ENCODE data around the gene CSMD2. TPM values are rescaled to one million over a fixed set of nuclear protein-coding genes. Genes with fewer than 3 reads are reported as not detected.

Gene CSMD2
- total RNA-seq, 1 experiment from 2014 or later = 0.22 TPM

GRCh38 chr1:34037109-34037508 is 127.9 kb downstream of the CSMD2 start:
- Histone ChIP-seq H3K9me3 (ENCODE audit: control insufficient read depth in 1 of 2, insufficient read depth in 1 of 2, low read depth in 1 of 2, low read length in 2 of 2) (no peaks in the 10 kb centered on the region), H3K36me3 (ENCODE audit: control insufficient read depth in 1 of 2, insufficient read depth in 2 of 2, low read length in 2 of 2) (no peaks in the 10 kb centered on the region), H3K4me2 (ENCODE audit: low read length) (no peak overlapping the region), H3K79me2 (ENCODE audit: insufficient read depth, low read length) (no peaks in the 10 kb centered on the region), H3K9me2 (ENCODE audit: insufficient read depth) (no peaks in the 10 kb centered on the region), H3K9ac (ENCODE audit: low read length) (no peak overlapping the region), H3K4me1 (ENCODE audit: control insufficient read depth in 1 of 2, insufficient read depth in 2 of 2, low read length in 2 of 2) (no peaks in the 10 kb centered on the region), H4K20me1 (ENCODE audit: insufficient read depth) (no peaks in the 10 kb centered on the region; the same call in 1 of the 2 replicates), H3K27me3 (ENCODE audit: insufficient read depth, low read length) (peaks cover 23% of the 10 kb centered on the region), H3K4me3 (replicated peaks in 1 of 2; ENCODE audit: low read depth in 1 of 2, low read length in 2 of 2) (no peak overlapping the region), H3K27ac (ENCODE audit: low read depth, low read length) (no peak overlapping the region), H2AFZ (ENCODE audit: low read depth, low read length, poor library complexity, severe bottlenecking) (no peak overlapping the region)
- POLR2A ChIA-PET = no interaction called here
- intact Hi-C loops (cut with micrococcal nuclease) = no loop called here
- TF ChIP-seq SIN3A (IDR thresholded peaks at IDR 0.05; ENCODE audit: low read depth) (no peak), FOSL1 (IDR thresholded peaks at IDR 0.05; ENCODE audit: low read depth) (no peak), ATF3 (IDR thresholded peaks at IDR 0.05) (no peak), ZNF274 (IDR thresholded peaks at IDR 0.05; ENCODE audit: low read depth, low read length) (no peak), ZFX (IDR thresholded peaks at IDR 0.05) (no peak), CEBPB (IDR thresholded peaks at IDR 0.05; ENCODE audit: low read depth) (no peak), POLR2AphosphoS5 (IDR thresholded peaks at IDR 0.05; ENCODE audit: low read depth, low read length) (no peak)
- CTCF ChIA-PET = no interaction called here
- RAD21 ChIA-PET (ENCODE audit: low non-redundant PET in 1 of 2, low total read pairs in 2 of 2, uncharacterized antibody in 2 of 2, unreplicated experiment in 2 of 2) = no interaction called here
- DNase-seq (ENCODE audit: low read depth, low spot score) (no peak), ATAC-seq (0 out of 2 replicates have a peak, but pooled peaks have one; percentile 36)
- no TSS peak for BruUV-seq (replicated peaks)

DNA sequence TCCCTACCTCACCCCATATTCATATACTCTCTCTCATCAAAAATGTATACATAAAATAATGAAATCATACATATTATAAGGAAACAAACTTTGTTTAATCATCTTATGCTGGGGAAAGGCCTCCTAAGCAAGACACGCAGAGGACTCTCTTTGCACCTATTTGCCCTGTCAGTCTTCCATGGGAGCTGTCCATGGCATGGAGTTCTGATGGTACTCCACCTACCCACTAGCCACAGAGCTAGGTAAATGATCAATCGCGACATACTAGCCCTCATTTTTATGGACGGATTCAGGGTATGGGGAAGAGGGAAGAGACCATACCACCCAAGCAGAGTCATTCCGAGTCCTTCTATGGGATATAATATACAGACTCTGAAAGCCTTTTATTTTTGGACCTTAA is 131.0 kb downstream of the CSMD2 start:
- Histone ChIP-seq H3K9me3 (ENCODE audit: control insufficient read depth in 1 of 2, insufficient read depth in 1 of 2, low read depth in 1 of 2, low read length in 2 of 2) (no peaks in the 10 kb centered on the region), H3K27me3 (ENCODE audit: insufficient read depth, low read length) (peaks cover 34% of the 10 kb centered on the region), H3K4me1 (ENCODE audit: control insufficient read depth in 1 of 2, insufficient read depth in 2 of 2, low read length in 2 of 2) (no peaks in the 10 kb centered on the region), H3K4me2 (ENCODE audit: low read length) (no peak overlapping the region), H2AFZ (ENCODE audit: low read depth, low read length, poor library complexity, severe bottlenecking) (no peak overlapping the region), H3K4me3 (replicated peaks in 1 of 2; ENCODE audit: low read depth in 1 of 2, low read length in 2 of 2) (no peak overlapping the region), H3K27ac (ENCODE audit: low read depth, low read length) (no peak overlapping the region), H3K9ac (ENCODE audit: low read length) (no peak overlapping the region), H4K20me1 (ENCODE audit: insufficient read depth) (no peaks in the 10 kb centered on the region; the same call in 1 of the 2 replicates), H3K79me2 (ENCODE audit: insufficient read depth, low read length) (no peaks in the 10 kb centered on the region), H3K9me2 (ENCODE audit: insufficient read depth) (no peaks in the 10 kb centered on the region), H3K36me3 (ENCODE audit: control insufficient read depth in 1 of 2, insufficient read depth in 2 of 2, low read length in 2 of 2) (no peaks in the 10 kb centered on the region)
- ATAC-seq (no peak), DNase-seq (ENCODE audit: low read depth, low spot score) (no peak)
- intact Hi-C loops (cut with micrococcal nuclease) = no loop called here
- CTCF ChIA-PET = interaction anchor here (0.8 kb wide), 1 partner anchor 20 kb away, joined by 4 read pairs; no protein-coding TSS in a partner anchor
- POLR2A ChIA-PET = no interaction called here
- RAD21 ChIA-PET (ENCODE audit: low non-redundant PET in 1 of 2, low total read pairs in 2 of 2, uncharacterized antibody in 2 of 2, unreplicated experiment in 2 of 2) = no interaction called here
- no TSS peak for BruUV-seq (replicated peaks)
- TF ChIP-seq, protein P1, sequence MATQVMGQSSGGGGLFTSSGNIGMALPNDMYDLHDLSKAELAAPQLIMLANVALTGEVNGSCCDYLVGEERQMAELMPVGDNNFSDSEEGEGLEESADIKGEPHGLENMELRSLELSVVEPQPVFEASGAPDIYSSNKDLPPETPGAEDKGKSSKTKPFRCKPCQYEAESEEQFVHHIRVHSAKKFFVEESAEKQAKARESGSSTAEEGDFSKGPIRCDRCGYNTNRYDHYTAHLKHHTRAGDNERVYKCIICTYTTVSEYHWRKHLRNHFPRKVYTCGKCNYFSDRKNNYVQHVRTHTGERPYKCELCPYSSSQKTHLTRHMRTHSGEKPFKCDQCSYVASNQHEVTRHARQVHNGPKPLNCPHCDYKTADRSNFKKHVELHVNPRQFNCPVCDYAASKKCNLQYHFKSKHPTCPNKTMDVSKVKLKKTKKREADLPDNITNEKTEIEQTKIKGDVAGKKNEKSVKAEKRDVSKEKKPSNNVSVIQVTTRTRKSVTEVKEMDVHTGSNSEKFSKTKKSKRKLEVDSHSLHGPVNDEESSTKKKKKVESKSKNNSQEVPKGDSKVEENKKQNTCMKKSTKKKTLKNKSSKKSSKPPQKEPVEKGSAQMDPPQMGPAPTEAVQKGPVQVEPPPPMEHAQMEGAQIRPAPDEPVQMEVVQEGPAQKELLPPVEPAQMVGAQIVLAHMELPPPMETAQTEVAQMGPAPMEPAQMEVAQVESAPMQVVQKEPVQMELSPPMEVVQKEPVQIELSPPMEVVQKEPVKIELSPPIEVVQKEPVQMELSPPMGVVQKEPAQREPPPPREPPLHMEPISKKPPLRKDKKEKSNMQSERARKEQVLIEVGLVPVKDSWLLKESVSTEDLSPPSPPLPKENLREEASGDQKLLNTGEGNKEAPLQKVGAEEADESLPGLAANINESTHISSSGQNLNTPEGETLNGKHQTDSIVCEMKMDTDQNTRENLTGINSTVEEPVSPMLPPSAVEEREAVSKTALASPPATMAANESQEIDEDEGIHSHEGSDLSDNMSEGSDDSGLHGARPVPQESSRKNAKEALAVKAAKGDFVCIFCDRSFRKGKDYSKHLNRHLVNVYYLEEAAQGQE (IDR thresholded peaks at IDR 0.05; ENCODE audit: low read depth) = peak; percentile 19; the same call in 1 of the 2 replicates
- no peak for TF ChIP-seq EZH2phosphoT487 (IDR thresholded peaks at IDR 0.05; ENCODE audit: borderline replicate concordance)
